ENCODE measurements around the gene OPA1.

- no peak for TF ChIP-seq EZH2 (IDR thresholded peaks at IDR 0.05)
- TF ChIP-seq RAD21 (IDR thresholded peaks at IDR 0.05; ENCODE audit: low read depth), result no peak
Observed at GRCh38 chr3:193662757-193663322, 69.8 kb downstream of the OPA1 start.

All from HCT116 (cell line).